H1 (cell line): ENCODE results near the gene TMEM185B. TPM values are rescaled to one million over a fixed set of nuclear protein-coding genes. Genes with fewer than 3 reads are reported as not detected.

ENCODE experiments used
- SAP30 ChIP-seq: fragments of 300-600 bp; sonication (generic); IDR thresholded peaks from 2 replicates; pipeline ENCODE4 v1.7.1; 2012; ENCODE audit warnings: low read length, moderate library complexity, mild to moderate bottlenecking, inconsistent platforms; ENCODE audit not compliant: insufficient read depth, insufficient replicate concordance
- polyA plus RNA-seq, 7 experiments: library from polyadenylated mRNA; depleted of rRNA in 3 of 7; stranded (reverse) in 5 of 7; unstranded in 2 of 7; fragments of >200 nt in 5 of 7; fragments of 200-250 nt in 2 of 7; gene quantifications; 1 replicate in 5 of 7; 2 replicates in 1 of 7; 4 replicates in 1 of 7; pipeline versions ENCODE4 v1.2.1 to v1.2.3, GENCODE V29; 2011 to 2013; ENCODE audit warnings: missing spikeins in 2 of 7, mixed read lengths in 2 of 7
- total RNA-seq: library from RNA; stranded (reverse); fragmentation: NEBNext Ultra II Directional; extraction: Animal tissue kit (Norgen Biotek cat#: 25700); gene quantifications from 2 replicates; pipeline ENCODE4 v1.2.1, GENCODE V29; 2021

TMEM185B gene
- total and polyA plus RNA-seq, 2 of the 8 experiments (the other 6 are each of a cell fraction or from before 2014, with no cell fraction given), result 13.5 to 14.0 TPM

DNA sequence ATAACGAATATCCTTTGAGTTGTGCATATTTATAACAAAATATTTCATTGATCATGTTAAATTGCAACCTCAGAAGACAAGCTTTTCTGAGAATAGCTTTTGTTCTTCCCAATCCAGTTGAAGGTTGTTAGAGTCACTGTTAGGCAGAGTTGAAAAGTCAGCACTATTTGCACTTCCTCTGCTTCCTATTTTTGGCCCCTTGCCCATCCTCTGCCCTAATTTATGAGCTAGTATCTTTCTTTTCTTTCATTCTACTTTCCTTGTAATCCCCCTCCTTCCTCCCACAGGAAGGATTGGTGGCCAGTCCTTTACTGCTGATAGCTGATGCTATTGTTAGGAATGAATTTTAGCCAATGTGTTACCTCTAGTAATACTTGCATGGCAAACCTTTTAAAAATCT is 34.3 kb upstream of the TMEM185B start (continued):
- TF ChIP-seq SAP30, result no peak
